HG03354 (cell line): ENCODE measurements around the gene CARS2.
"Not testable (repeated sequence)": the region's sequence is repeated elsewhere in the genome, so short reads cannot be mapped to it uniquely, and the experiment has no call there.

Source experiments
- ATAC-seq: cut with Tn5 transposase; IDR thresholded peaks from one replicate; pipeline ENCODE4 v1.9.1; 2021; ENCODE audit warnings: mild to moderate bottlenecking; ENCODE audit not compliant: unreplicated experiment, poor library complexity, severe bottlenecking

Gene CARS2, protein sequence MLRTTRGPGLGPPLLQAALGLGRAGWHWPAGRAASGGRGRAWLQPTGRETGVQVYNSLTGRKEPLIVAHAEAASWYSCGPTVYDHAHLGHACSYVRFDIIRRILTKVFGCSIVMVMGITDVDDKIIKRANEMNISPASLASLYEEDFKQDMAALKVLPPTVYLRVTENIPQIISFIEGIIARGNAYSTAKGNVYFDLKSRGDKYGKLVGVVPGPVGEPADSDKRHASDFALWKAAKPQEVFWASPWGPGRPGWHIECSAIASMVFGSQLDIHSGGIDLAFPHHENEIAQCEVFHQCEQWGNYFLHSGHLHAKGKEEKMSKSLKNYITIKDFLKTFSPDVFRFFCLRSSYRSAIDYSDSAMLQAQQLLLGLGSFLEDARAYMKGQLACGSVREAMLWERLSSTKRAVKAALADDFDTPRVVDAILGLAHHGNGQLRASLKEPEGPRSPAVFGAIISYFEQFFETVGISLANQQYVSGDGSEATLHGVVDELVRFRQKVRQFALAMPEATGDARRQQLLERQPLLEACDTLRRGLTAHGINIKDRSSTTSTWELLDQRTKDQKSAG

DNA sequence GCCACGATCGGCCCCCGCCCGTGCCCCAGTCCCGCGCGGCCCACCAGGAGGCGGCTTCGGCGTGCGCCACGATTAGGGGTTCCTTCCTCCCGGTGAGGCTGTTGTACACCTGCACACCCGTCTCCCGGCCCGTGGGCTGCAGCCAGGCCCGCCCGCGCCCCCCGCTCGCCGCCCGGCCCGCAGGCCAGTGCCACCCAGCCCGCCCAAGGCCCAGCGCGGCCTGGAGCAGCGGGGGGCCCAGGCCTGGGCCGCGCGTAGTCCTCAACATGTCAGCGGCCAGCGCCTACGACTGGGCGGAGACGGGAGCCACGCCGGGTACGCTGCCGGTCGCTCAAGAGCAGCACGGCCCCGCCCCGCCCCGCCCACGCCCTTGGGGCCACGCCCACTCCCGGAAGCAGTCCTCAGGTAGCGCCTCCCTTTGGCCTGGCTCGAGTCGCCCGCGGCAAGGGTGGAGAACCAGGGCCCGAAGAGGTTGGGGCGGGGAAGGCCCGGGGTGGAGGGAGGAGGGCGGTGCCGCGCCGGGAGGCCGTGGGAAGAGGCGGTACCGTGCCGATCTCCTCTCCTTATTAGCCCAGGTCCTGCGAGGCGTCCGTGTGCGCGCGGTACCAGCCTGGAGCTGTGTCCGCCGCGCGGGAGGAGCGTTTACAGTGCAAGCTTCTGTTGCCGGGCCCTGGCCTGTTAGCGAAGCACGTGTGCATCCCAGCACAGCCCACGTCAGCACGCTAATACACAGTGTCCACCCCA is at the start of gene CARS2:
TSS of gene CARS2 (minus strand) at position 291 of the 744 bp plus-strand sequence. CDS start at position 268, 23 bp downstream.
- peak; percentile 95 for ATAC-seq

DNA sequence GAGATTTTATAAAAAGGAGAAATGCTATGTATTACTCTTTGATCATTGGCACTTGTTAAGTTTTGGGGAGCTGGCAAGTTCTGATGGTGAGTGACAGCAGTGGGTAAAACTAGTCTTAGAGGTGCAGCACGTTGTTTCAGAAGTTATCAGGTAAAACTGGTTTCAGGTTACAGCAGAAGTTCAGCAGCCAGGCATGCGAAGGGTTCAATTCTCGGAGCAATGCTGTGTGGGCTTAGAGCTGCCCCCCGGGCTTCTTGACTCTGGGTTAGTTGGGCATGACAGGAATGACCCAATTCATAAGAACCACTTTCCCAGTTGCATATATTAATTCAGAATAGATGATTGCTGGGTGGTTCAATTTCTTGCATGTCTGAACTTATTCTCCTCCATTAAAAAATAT is 42.4 kb upstream of the CARS2 start:
- no peak for ATAC-seq

DNA sequence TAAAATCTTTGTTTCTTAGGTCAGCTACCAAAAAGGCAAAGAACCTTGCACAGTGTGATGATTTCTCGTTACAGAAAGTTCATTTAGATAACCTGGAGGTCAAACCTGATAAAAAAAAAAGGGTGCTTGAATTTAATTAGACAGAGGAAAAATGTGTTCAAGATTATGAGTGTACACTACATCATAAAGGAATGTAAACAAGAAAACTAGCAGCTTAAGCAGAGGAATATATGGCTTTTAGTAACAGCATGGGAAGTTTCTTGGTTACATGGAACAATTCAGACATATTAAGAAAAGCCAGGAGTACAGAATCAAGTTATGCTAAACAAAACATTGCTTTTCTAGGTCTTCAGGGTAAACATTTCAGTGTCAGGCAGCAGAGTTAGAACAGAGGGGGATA is 40.5 kb upstream of the CARS2 start:
- no peak for ATAC-seq

DNA sequence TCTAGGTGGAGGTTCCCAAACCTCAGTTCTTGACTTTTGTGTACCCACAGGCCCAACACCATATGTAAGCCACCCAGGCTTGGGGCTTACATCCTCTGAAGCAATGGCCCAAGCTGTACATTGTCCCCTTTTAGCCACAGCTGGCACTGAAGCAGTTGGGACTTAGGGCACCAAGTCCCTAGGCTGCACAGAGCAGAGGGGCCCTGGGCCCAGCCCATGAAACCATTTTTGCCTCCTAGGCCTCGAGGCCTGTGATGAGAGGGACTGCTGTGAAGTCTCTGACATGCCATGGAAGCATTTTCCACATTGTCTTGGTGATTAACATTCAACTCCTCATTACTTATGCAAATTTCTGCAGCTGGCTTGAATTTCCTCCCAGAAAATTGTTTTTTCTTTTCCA is 37.8 kb upstream of the CARS2 start:
- no peak for ATAC-seq

DNA sequence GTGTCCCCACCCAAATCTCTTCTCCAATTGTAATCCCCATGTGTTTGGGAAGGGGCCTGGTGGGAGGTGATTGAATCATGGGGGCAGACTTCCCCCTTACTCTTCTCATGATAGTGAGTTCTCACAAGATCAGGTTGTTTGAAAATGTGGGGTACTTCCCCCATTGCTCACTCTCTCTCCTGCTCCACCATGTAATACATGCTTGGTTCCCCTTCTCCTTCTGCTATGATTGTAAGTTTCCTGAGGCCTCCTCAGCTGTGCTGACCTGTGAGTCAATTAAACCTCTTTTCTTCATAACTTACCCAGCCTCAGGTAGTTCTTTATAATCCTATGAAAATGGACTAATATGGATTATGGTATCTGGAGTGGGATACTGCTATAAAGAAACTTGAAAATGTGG is 31.6 kb upstream of the CARS2 start:
- ATAC-seq, result no peak

DNA sequence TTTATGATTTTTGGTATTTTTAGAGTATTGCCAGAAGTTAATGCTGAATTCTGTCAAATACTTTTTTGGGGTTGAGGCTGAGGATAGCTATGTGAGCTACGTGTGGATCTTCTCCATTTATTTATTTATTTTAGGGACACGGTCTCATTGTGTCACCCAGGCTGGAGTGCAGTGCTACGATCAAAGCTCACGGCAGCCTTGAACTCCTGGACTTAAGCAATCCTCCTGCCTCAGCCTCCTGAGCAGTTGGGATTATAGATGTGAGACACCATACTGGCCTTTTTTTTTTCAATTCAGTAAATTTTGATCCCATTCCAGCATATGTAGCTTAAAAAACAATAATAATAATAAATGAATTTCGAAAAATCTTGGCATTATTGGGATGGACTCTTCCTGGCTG is 28.6 kb upstream of the CARS2 start:
- no peak for ATAC-seq

DNA sequence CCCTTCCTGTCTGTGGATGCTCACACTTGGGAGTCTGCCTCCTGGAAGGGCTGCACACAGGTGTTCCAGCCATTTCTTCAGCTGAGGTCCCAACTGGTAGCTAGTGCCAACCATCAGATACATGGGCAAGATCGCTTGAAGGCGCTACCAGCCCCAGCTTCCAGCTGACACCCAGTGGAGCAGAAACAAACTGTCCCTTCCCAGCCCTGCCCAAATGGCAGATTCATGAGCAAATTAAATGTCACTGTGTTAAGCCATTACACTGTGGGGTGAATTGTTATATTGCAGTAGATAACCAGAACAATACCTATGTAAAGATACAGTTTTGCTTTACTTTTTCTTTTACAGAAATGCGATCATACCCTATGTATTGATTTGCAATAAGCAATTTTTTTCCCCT is 25.2 kb upstream of the CARS2 start:
- ATAC-seq, result no peak

DNA sequence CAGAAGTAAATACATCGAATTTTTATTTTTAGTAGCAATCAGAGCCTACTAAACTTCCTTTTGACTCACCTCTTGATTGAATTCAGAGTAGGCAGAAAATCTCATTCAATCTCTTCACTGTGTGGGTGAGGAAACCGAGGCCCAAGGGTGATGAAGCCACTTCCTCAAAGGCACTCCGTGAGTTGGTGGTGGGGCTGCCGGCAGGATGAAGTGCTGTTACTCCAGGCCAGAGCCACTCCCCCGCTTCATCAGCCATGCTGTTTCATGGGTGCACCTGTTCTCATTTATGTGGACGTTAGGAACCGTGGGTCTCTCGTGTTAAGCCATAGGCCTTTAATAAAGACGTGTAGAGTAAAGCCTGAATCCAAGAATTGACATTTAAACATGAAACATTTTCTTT is 20.8 kb upstream of the CARS2 start:
- no peak for ATAC-seq

DNA sequence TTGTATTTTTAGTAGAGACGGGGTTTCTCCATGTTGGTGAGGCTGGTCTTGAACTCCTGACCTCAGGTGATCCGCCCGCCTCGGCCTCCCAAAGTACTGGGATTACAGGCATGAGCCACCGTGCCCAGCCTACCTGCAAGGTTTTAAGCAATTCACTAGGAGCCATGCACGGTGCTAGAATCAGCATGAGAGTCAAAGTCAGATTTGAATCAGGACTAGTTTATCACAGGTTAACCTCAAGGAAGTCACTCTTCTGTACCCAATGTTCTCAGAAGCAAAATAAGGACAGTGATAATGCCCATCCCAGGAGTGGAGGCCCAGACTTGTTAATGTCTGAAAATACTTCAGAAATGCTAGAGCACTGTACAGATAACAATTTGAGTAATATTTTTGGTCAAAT is 20.2 kb upstream of the CARS2 start:
- not testable (repeated sequence) for ATAC-seq

DNA sequence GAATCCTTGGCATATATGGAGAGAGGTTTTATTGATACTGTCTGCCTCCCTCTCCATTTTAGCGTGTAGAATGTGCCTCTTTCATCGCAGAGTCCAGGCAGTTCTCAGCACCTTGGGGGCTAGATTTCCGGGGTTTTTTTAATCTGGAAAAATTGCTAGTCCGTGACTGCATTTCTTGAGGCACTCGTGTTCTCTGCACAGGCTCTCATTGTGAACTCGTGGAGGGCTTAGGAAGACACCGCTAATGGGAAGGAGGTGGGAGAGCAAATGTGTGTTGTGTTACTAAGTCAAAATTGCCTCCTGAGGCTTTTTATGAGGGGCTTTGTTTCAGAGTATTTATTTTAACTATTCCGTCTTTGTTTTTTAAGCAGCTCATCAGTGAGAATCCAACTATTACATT is 17.7 kb upstream of the CARS2 start:
- ATAC-seq, result no peak

DNA sequence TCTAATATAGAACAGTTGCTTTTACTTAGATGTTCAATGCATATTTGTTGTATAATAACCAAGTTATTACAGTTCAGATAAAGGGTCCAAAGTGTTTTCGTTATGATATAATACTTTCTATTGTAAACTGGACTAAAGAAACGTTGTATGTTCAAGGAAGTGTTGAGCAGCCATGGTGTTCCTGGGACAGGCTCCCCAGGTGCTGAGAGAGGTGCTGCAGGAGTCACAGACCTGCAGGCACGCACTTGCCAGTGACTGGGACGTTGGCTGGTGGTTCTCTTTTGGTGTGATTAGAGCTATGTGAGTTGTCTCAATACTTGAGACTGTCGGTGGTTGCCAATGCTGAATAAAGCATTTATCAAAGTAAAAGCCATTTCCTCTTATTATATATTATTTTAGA is 17.1 kb upstream of the CARS2 start:
- ATAC-seq, result no peak

DNA sequence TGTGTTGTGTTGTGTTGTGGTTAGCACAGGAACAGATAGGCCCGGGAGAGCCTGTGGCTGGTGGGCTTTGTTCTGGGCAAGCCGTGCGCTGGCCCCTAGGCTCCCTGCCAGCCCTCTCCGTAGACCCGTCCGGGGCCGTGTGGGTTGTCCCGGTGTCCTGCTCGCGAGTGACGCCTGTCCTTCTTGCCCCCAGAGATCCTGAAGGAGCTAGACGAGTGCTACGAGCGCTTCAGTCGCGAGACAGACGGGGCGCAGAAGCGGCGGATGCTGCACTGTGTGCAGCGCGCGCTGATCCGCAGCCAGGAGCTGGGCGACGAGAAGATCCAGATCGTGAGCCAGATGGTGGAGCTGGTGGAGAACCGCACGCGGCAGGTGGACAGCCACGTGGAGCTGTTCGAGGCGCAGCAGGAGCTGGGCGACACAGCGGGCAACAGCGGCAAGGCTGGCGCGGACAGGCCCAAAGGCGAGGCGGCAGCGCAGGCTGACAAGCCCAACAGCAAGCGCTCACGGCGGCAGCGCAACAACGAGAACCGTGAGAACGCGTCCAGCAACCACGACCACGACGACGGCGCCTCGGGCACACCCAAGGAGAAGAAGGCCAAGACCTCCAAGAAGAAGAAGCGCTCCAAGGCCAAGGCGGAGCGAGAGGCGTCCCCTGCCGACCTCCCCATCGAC is 13.3 kb upstream of the CARS2 start:
- no peak for ATAC-seq

DNA sequence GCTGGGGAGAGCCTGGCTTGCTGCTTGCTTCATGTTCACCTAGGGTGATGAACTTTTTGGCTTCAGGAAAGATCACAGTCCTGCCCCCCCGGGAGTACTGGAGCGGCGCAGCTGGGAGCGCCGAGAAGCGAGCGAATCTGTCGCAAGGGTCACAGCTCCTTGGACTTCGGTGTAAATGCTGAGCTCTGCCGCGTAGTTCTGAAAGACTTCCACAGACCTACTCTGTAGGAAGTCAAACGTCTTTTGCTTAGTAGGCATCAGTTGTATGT is 10.3 kb upstream of the CARS2 start:
- ATAC-seq, result no peak

DNA sequence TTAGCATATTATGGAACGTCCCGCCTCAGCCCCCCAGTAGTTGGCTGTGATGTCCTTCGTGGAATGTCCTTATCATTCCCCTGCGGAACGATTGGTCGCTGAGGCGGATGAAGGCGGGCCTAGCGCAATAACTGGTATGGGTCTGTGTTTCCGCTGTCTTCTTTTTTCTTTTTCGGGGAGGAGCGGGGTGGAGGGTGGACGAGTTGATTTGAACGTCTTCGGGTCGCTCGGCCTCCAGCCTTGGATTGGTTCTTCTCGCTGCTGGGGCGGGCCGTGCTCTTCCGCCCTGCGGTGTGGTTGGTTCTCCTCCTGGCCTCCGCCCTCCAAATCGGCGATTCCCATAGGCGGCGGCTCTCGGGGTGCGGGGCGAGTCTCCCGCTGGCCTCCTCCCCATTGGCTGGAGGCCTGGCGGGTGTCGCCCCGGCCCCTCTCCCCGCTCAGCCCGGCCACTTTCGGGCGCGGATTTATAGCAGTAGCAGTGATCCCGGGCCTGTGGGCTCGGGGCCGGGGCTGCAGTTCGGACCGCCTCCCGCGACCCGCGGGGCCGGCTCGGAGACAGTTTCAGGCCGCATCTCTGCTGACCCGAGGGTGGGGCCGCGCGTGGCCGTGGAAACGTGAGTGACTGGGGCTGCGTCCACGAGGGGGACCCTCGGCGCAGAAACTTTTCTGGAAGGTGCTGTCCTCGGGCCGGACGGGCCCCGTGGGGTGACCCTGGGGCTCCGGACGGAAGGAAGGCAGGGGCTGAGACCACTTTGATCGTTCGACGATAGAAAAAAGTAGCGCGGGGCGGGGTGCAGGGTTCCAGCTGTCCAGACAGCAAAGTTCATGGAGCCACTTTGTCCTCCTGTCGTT is 9.7 kb upstream of the CARS2 start:
- peak; percentile 67 for ATAC-seq

DNA sequence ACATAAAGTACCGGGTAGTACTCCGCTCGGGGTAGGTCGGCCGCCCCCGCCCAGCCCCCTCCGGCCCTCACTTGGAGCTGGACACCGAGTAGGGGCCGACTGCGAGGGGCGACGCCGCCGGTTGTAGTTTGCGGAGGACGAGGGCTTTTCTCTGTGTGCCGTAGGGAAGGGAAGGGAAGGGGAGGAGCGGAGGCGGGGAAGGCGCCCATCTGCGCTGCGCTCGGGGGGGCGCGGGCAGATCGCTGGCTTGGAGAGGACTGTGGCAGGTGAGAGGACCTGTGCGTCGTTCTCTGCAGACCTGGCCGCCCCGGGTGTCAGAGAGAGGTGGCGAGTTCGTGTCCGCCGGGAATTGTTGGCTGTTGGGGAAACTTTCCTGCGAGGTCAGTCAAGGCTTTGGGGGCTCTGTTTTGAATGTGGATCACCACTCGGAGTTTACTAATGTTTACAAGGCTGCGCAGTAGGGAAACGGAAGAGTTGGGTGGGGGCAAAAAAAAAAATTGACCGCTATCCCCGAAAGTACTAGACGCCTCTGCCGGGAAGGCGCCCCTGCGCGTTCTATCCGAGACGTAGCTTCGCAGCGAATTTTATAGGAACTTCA is 9.0 kb upstream of the CARS2 start:
- ATAC-seq, result no peak

DNA sequence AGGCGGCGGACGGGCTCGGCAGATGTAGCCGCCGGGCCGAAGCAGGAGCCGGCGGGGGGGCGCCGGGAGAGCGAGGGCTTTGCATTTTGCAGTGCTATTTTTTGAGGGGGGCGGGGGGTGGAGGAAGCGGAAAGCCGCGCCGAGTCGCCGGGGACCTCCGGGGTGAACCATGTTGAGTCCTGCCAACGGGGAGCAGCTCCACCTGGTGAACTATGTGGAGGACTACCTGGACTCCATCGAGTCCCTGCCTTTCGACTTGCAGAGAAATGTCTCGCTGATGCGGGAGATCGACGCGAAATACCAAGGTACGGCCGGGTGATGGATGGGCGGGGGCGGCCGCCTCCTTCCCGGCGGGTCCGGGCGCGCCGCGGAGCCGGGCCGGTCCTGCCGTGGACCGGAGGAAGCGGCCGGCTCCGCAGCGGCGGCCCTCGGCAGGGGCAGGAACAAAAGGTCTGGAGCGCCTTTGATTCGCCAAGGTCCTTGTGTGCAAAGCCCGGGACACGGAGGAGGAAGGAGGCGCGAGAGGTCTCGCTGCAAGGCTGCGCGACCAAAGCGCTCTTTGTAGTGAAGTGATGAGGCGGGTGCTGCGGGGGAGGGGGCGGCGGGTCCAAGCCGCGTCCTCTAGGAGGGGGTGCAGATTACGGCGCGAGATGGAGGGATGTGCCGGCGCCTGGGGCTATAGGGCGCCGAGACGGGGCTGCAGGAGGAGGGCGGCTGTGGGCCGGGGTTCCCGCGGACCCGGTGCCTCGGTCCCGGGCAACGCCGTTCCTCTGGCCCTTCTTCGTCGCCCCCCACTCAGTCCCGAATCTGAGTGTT is 8.3 kb upstream of the CARS2 start:
- ATAC-seq, result no peak

DNA sequence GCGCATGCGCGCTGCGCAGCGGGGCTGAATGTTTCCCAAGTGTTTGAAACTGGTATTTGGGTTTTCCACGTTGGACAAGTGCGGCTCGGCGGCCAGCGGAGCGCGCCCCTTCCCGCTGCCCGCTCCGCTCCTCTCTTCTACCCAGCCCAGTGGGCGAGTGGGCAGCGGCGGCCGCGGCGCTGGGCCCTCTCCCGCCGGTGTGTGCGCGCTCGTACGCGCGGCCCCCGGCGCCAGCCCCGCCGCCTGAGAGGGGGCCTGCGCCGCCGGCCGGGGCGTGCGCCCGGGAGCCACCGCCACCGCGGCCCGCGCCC is 7.7 kb upstream of the CARS2 start, which contains the start of gene ING1:
TSS of gene ING1 (plus strand) at position 59 of the 311 bp plus-strand sequence. CDS start 450 bp downstream, outside the sequence.
- no peak for ATAC-seq

DNA sequence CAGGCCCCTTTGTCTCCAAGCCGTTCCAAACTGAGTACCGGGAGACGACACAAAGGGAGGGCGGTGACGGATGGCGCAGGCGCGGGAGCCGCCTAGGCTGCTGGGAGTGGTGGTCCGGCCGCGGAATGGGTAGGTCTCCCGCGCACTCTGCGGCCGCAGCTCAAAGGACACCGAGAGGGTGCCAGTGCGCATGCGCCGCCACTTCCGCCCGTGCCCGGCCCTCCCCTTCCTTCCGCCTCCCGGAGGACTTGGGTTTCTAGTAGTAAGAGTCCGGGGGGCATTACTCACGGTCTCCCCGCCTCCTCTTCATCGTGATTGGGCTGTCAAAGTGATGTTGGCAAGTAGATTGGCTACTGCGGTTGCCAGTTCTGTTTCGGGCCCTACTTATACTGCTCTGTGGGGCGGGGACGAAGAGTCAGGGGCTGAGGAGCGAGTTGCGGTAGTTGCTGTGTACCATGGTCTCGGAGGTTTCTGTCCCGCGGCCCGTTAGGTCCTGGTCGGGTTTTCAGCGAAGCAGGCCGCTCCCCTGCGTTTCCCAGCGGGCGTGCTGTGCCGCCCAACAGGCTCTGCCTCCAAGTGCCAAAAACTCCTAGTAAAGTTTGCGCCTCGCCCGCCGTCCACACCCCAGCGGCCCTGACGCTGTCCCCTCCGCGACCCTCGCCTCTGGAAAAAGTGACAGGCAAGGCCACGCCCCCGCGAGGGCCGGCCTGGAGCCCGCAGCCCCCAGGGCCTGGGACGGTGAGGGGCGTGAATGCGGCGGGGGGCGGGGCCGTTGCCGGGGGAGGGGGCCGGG is 7.1 kb upstream of the CARS2 start:
- ATAC-seq, result peak; percentile 59
